Neural progenitor cell (in vitro differentiated cells): ENCODE measurements around the gene PRR23C. TPM values are rescaled to one million over a fixed set of nuclear protein-coding genes. Genes with fewer than 3 reads are reported as not detected.

Source experiments
- DNase-seq: peaks from one replicate; pipeline ENCODE4 v3.0.0-alpha.2; 2016; ENCODE audit warnings: low spot score
- H2AFZ ChIP-seq: fragments of 200-600 bp; sonication (generic); replicated peaks from 2 replicates; pipeline ENCODE4 v1.6.1; 2016; ENCODE audit warnings: antibody characterized with exemption
- H3F3A ChIP-seq: fragments of 200-600 bp; sonication (generic); 2 replicates; pipeline ENCODE4 v1.6.1; 2016; ENCODE audit warnings: antibody characterized with exemption, low read depth
- H3K27ac ChIP-seq: fragments of 200-600 bp; sonication (generic); 2 replicates; pipeline ENCODE4 v1.5.1; 2016; ENCODE audit warnings: mild to moderate bottlenecking
- H3K27me3 ChIP-seq: fragments of 200-600 bp; sonication (generic); 2 replicates; pipeline ENCODE4 v1.6.1; 2016; ENCODE audit warnings: mild to moderate bottlenecking, moderate library complexity
- H3K36me3 ChIP-seq: fragments of 200-600 bp; sonication (generic); 2 replicates; pipeline ENCODE4 v1.5.1; 2016
- H3K4me1 ChIP-seq: fragments of 200-600 bp; sonication (generic); 2 replicates; pipeline ENCODE4 v1.6.1; 2016; ENCODE audit warnings: mixed run types
- H3K4me2 ChIP-seq: fragments of 200-600 bp; sonication (generic); 2 replicates; pipeline ENCODE4 v1.6.1; 2016
- H3K4me3 ChIP-seq: fragments of 200-600 bp; sonication (generic); 2 replicates; pipeline ENCODE4 v1.5.1; 2016
- H3K79me2 ChIP-seq: fragments of 200-600 bp; sonication (generic); 2 replicates; pipeline ENCODE4 v1.6.1; 2016; ENCODE audit warnings: low read depth
- H3K9ac ChIP-seq: fragments of 200-600 bp; sonication (generic); 2 replicates; pipeline ENCODE4 v1.6.1; 2016
- H3K9me3 ChIP-seq: fragments of 200-600 bp; sonication (generic); 2 replicates; pipeline ENCODE4 v1.5.1; 2016; ENCODE audit warnings: low read depth
- H4K20me1 ChIP-seq: fragments of 200-600 bp; sonication (generic); 2 replicates; pipeline ENCODE4 v1.6.1; 2016; ENCODE audit warnings: low read depth
- H3K27ac Mint-ChIP-seq: 3 replicates; pipeline ENCODE4 v1.8.0; 2021; ENCODE audit warnings: mixed read lengths
- H3K27me3 Mint-ChIP-seq: 2 replicates; pipeline ENCODE4 v1.8.0; 2022; ENCODE audit warnings: low read depth, mild to moderate bottlenecking, inconsistent platforms, moderate library complexity, mixed read lengths; ENCODE audit not compliant: insufficient read depth
- H3K36me3 Mint-ChIP-seq: 3 replicates; pipeline ENCODE4 v1.8.0; 2021; ENCODE audit warnings: mixed read lengths
- H3K4me1 Mint-ChIP-seq: 3 replicates; pipeline ENCODE4 v1.8.0; 2021; ENCODE audit warnings: mixed read lengths
- H3K4me3 Mint-ChIP-seq: 3 replicates; pipeline ENCODE4 v1.8.0; 2021; ENCODE audit warnings: mild to moderate bottlenecking, moderate library complexity, mixed read lengths
- H3K9me3 Mint-ChIP-seq: 3 replicates; pipeline ENCODE4 v1.8.0; 2020; ENCODE audit warnings: mixed read lengths
- EZH2 ChIP-seq: fragments of 200-600 bp; sonication (generic); IDR thresholded peaks from 2 replicates; pipeline ENCODE4 v1.6.1; 2017; ENCODE audit warnings: antibody characterized with exemption, mild to moderate bottlenecking, moderate library complexity
- EZH2phosphoT487 ChIP-seq: fragments of 200-600 bp; sonication (generic); IDR thresholded peaks from 2 replicates; pipeline ENCODE4 v1.6.1; 2017; ENCODE audit warnings: antibody characterized with exemption
- total RNA-seq: library from RNA; depleted of rRNA; stranded (reverse); fragments of >200 nt; gene quantifications from 2 replicates; pipeline ENCODE4 v1.2.3, GENCODE V29; 2015; ENCODE audit warnings: low replicate concordance
- TF ChIP-seq, protein P1 (sequence below): fragments of 200-600 bp; sonication (generic); IDR thresholded peaks from 2 replicates; pipeline ENCODE4 v1.5.1; 2017; ENCODE audit warnings: antibody characterized with exemption, mild to moderate bottlenecking

The PRR23C gene
- total RNA-seq, 1 donor from 2014 or later = not detected

DNA sequence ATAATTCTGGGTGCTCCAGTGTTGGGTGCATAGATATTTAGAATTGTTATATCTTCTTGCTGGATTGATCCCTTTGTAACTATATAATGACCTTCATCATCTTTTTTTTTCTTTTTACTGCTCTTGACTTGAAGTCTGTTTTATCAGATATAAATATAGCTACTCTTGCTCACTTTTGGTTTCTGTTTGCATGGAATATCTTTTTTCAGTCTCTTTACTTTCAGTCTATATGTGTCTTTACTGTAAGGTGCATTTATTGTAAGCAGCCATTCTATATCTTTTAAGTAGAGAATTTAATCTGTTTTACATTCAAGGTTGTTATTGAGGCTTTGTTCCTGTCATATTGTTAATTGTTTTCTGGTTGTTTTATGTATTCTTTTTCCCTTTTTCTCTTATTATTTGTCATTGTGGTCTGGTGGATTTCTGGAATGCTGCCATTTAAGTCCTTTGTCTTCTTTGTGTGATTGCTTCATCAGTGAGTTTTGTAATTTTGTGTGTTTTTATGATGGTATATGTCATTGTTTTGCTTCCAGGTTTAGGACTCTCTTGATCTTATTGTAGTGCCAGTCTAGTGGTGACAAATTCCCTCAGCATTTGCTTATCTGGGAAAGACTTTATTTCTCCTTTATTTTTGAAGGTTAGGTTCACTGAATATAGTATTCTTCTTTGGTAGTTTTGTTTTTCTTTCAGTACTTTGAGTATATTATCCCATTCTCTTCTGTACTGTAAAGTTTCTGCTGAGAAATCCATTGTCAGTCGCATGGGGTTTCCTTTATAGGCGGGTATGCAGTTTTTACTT, 8.3 kb upstream of the PRR23C start:
- no peak overlapping the region for H2AFZ ChIP-seq
- H3K27ac Mint-ChIP-seq = no peak overlapping the region
- peaks cover 19% of the 10 kb centered on the region for H3K9me3 Mint-ChIP-seq
- no peaks in the 10 kb centered on the region for H3K36me3 ChIP-seq
- TF ChIP-seq, protein P1, sequence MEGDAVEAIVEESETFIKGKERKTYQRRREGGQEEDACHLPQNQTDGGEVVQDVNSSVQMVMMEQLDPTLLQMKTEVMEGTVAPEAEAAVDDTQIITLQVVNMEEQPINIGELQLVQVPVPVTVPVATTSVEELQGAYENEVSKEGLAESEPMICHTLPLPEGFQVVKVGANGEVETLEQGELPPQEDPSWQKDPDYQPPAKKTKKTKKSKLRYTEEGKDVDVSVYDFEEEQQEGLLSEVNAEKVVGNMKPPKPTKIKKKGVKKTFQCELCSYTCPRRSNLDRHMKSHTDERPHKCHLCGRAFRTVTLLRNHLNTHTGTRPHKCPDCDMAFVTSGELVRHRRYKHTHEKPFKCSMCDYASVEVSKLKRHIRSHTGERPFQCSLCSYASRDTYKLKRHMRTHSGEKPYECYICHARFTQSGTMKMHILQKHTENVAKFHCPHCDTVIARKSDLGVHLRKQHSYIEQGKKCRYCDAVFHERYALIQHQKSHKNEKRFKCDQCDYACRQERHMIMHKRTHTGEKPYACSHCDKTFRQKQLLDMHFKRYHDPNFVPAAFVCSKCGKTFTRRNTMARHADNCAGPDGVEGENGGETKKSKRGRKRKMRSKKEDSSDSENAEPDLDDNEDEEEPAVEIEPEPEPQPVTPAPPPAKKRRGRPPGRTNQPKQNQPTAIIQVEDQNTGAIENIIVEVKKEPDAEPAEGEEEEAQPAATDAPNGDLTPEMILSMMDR = no peak
- no peak for TF ChIP-seq EZH2phosphoT487
- TF ChIP-seq EZH2 = no peak
- no peaks in the 10 kb centered on the region for H3K4me1 Mint-ChIP-seq
- no peaks in the 10 kb centered on the region for H3K36me3 Mint-ChIP-seq
- no peaks in the 10 kb centered on the region for H3K27me3 ChIP-seq
- no peaks in the 10 kb centered on the region for H3K9me3 ChIP-seq
- no peak overlapping the region for H3K4me3 ChIP-seq
- no peaks in the 10 kb centered on the region for H4K20me1 ChIP-seq
- no peaks in the 10 kb centered on the region for H3K4me1 ChIP-seq
- H3F3A ChIP-seq = no peaks in the 10 kb centered on the region
- DNase-seq = no peak
- no peak overlapping the region for H3K4me3 Mint-ChIP-seq
- H3K27ac ChIP-seq = no peak overlapping the region
- H3K4me2 ChIP-seq = no peak overlapping the region
- H3K79me2 ChIP-seq = no peaks in the 10 kb centered on the region
- no peak overlapping the region for H3K9ac ChIP-seq
- peaks cover 2% of the 10 kb centered on the region for H3K27me3 Mint-ChIP-seq

DNA sequence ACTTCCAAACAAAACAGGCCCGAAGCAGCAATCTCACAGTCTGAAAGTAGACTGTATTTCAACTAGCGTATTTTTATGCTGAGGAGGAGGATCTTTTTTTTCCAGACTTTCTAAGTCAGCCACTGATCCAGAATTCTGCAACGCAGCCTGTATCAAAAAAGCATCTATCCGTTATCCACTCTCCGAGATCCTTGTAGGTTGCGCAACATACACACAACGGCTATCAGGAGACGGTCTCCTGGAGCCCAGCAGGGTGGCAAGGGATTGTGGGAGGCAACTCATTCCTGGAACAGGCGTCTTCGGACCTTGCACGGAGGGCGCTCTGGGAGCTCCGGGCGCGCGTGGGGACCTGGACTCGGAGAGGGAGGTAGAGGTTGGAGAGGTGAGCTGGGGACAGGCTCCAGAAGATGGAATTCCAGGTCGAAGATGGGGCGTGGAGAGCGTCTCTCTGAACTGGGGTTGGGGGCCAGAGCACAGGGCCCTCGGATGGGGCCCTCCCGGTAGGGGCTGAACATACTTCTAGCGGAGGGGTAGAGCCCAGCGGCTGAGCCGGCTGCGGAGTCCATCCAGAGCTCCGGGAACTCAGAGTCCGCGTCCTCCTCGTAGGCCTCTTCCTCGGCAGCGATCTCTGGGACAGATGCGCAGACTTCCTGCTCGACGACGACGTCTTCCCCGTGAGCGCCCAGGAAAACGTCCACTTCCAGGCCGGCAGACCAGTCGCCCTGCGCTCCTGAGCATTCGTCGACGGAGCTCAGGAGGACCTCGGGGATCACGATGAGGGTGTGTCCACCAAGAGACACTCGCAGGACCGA, 932 bp downstream of the PRR23C start:
- H3K4me3 ChIP-seq = no peak overlapping the region
- no peaks in the 10 kb centered on the region for H3K9me3 ChIP-seq
- Mint-ChIP-seq H3K27me3 (no peaks in the 10 kb centered on the region), H3K9me3 (peaks cover 21% of the 10 kb centered on the region), H3K36me3 (no peaks in the 10 kb centered on the region), H3K4me1 (no peaks in the 10 kb centered on the region), H3K27ac (no peak overlapping the region), H3K4me3 (no peak overlapping the region)
- no peaks in the 10 kb centered on the region for H3K36me3 ChIP-seq
- no peaks in the 10 kb centered on the region for H3K27me3 ChIP-seq
- no peak for TF ChIP-seq EZH2
- TF ChIP-seq, protein P1 = no peak
- TF ChIP-seq EZH2phosphoT487 = no peak
- no peak overlapping the region for H3K9ac ChIP-seq
- DNase-seq = no peak
- no peak overlapping the region for H2AFZ ChIP-seq
- H3K4me2 ChIP-seq = no peak overlapping the region
- H3K27ac ChIP-seq = no peak overlapping the region
- no peaks in the 10 kb centered on the region for H3K79me2 ChIP-seq
- H4K20me1 ChIP-seq = no peaks in the 10 kb centered on the region
- no peaks in the 10 kb centered on the region for H3F3A ChIP-seq
- no peaks in the 10 kb centered on the region for H3K4me1 ChIP-seq

DNA sequence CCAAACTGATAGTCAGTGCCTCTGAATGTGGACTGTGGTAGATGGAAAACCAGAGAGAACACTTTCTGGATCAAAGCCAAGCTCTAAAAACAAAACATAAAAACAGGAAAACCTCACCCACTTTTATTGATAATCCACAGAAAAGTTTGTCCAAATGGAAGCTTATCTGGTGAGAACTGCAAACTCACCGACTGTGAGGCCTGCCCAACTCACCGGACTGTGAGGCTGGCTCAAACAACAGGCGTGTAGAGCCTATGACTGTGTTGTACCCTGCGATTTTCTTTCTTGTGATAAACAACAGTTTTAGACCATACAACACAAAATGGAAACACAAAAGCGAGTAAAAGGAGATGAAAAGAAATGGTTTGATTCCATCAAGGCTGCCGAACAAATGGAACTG, 7.2 kb downstream of the PRR23C start:
- no peaks in the 10 kb centered on the region for H3K4me1 ChIP-seq
- no peak overlapping the region for H2AFZ ChIP-seq
- no peaks in the 10 kb centered on the region for H3K9me3 ChIP-seq
- H3K4me2 ChIP-seq = no peak overlapping the region
- H3K27ac Mint-ChIP-seq = no peak overlapping the region
- H3K79me2 ChIP-seq = no peaks in the 10 kb centered on the region
- TF ChIP-seq EZH2phosphoT487 = no peak
- no peak for TF ChIP-seq EZH2
- TF ChIP-seq, protein P1 = no peak
- no peaks in the 10 kb centered on the region for H3K27me3 Mint-ChIP-seq
- H4K20me1 ChIP-seq = no peaks in the 10 kb centered on the region
- H3K27ac ChIP-seq = no peak overlapping the region
- no peaks in the 10 kb centered on the region for H3F3A ChIP-seq
- H3K4me3 ChIP-seq = no peak overlapping the region
- no peak for DNase-seq
- H3K36me3 Mint-ChIP-seq = no peaks in the 10 kb centered on the region
- no peak overlapping the region for H3K9ac ChIP-seq
- no peaks in the 10 kb centered on the region for H3K36me3 ChIP-seq
- no peaks in the 10 kb centered on the region for H3K9me3 Mint-ChIP-seq
- H3K27me3 ChIP-seq = no peaks in the 10 kb centered on the region
- H3K4me1 Mint-ChIP-seq = no peaks in the 10 kb centered on the region
- no peak overlapping the region for H3K4me3 Mint-ChIP-seq
